ENCODE results near the gene CENPVL1.

The CENPVL1 gene

GRCh38 chrX:51759055-51759839 is 48.9 kb downstream of the CENPVL1 start:
- no peak for ATAC-seq
- TF ChIP-seq TSHZ2 (CRISPR knock-in tag; IDR thresholded peaks at IDR 0.05) (no peak), PATZ1 (CRISPR knock-in tag; IDR thresholded peaks at IDR 0.05; ENCODE audit: borderline replicate concordance) (no peak), ISL1 (CRISPR knock-in tag; IDR thresholded peaks at IDR 0.05) (no peak), RARB (CRISPR knock-in tag; IDR thresholded peaks at IDR 0.05) (no peak), CSDC2 (CRISPR knock-in tag; IDR thresholded peaks at IDR 0.05) (no peak), CREB5 (CRISPR knock-in tag; IDR thresholded peaks at IDR 0.05; ENCODE audit: low read depth) (no peak), ZNF565 (CRISPR knock-in tag; conservative IDR thresholded peaks at IDR 0.05; ENCODE audit: low read depth) (no peak), CSRNP3 (CRISPR knock-in tag; IDR thresholded peaks at IDR 0.05) (no peak), SNAI2 (CRISPR knock-in tag; IDR thresholded peaks at IDR 0.05) (no peak)

GRCh38 chrX:51760657-51761056 is 50.3 kb downstream of the CENPVL1 start:
- TF ChIP-seq TCF4 (CRISPR knock-in tag; IDR thresholded peaks at IDR 0.05; ENCODE audit: borderline replicate concordance) (no peak), SNAI2 (CRISPR knock-in tag; IDR thresholded peaks at IDR 0.05) (no peak), PPARA (CRISPR knock-in tag; IDR thresholded peaks at IDR 0.05; ENCODE audit: borderline replicate concordance) (no peak), ZFP30 (CRISPR knock-in tag; IDR thresholded peaks at IDR 0.05) (no peak), TOX (CRISPR knock-in tag; IDR thresholded peaks at IDR 0.05; ENCODE audit: borderline replicate concordance) (no peak), PATZ1 (CRISPR knock-in tag; IDR thresholded peaks at IDR 0.05; ENCODE audit: borderline replicate concordance) (no peak), POU6F1 (CRISPR knock-in tag; IDR thresholded peaks at IDR 0.05; ENCODE audit: borderline replicate concordance, low read depth) (no peak), ISL1 (CRISPR knock-in tag; IDR thresholded peaks at IDR 0.05) (no peak), ARNTL (CRISPR knock-in tag; IDR thresholded peaks at IDR 0.05; ENCODE audit: borderline replicate concordance, low read depth) (no peak), TSHZ2 (CRISPR knock-in tag; IDR thresholded peaks at IDR 0.05) (no peak), CREB5 (CRISPR knock-in tag; IDR thresholded peaks at IDR 0.05; ENCODE audit: low read depth) (no peak)
- ATAC-seq: no peak

Data from SK-N-SH treated with all-trans-retinoic acid at 6 μM for 48 hours (cell line).